ENCODE measurements around the gene LRRC74B.

GRCh38 chr22:21104126-21104691 lies 58.5 kb downstream of the LRRC74B start:
- TF ChIP-seq CTCF (conservative IDR thresholded peaks at IDR 0.05; ENCODE audit: low read depth in 2 of 2) = no peak; a peak in 2 of 4 replicates
- TF ChIP-seq EZH2 (IDR thresholded peaks at IDR 0.05; ENCODE audit: low read depth, unreplicated experiment) = no peak
- TF ChIP-seq POLR2AphosphoS5 (IDR thresholded peaks at IDR 0.05; ENCODE audit: low read depth) = no peak
- no peak for TF ChIP-seq ZNF331 (CRISPR knock-in tag; IDR thresholded peaks at IDR 0.05; ENCODE audit: low read depth)
- TF ChIP-seq EZH2phosphoT487 (IDR thresholded peaks at IDR 0.05; ENCODE audit: unreplicated experiment) = no peak
- no peak for TF ChIP-seq CREB1 (CRISPR knock-in tag; IDR thresholded peaks at IDR 0.05; ENCODE audit: low read depth)
- TF ChIP-seq REST (IDR thresholded peaks at IDR 0.05; ENCODE audit: unreplicated experiment) = no peak
- TF ChIP-seq JUNB (IDR thresholded peaks at IDR 0.05; ENCODE audit: unreplicated experiment) = no peak
- TF ChIP-seq ZNF114 (CRISPR knock-in tag; IDR thresholded peaks at IDR 0.05) = no peak
